Measurements from ENCODE around the gene FLT3.

FLT3 gene

DNA sequence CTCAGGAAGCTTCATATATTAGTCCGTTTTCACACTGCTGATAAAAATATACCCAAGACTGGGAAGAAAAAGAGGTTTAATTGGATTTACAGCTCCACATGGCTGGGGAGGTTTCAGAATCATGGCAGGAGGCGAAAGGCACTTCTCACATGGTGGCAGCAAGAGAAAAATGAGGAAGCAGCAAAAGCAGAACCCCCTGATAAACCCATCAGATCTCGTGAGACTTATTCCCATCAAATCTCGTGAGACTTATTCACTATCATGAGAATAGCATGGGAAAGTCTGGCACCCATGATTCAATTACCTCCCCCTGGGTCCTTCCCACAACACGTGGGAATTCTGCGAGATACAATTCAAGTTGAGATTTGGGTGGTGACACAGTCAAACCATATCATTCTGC lies 23.1 kb downstream of the FLT3 start:
- TF ChIP-seq EZH2phosphoT487 (IDR thresholded peaks at IDR 0.05; ENCODE audit: low read length) (no peak), EZH2 (optimal IDR thresholded peaks at IDR 0.05; ENCODE audit: low read depth, low read length) (no peak)
- TF ChIP-seq, protein P1, sequence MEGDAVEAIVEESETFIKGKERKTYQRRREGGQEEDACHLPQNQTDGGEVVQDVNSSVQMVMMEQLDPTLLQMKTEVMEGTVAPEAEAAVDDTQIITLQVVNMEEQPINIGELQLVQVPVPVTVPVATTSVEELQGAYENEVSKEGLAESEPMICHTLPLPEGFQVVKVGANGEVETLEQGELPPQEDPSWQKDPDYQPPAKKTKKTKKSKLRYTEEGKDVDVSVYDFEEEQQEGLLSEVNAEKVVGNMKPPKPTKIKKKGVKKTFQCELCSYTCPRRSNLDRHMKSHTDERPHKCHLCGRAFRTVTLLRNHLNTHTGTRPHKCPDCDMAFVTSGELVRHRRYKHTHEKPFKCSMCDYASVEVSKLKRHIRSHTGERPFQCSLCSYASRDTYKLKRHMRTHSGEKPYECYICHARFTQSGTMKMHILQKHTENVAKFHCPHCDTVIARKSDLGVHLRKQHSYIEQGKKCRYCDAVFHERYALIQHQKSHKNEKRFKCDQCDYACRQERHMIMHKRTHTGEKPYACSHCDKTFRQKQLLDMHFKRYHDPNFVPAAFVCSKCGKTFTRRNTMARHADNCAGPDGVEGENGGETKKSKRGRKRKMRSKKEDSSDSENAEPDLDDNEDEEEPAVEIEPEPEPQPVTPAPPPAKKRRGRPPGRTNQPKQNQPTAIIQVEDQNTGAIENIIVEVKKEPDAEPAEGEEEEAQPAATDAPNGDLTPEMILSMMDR (IDR thresholded peaks at IDR 0.05; ENCODE audit: low read length) = no peak
- no peaks in the 10 kb centered on the region for H3K79me2 ChIP-seq (ENCODE audit: low read length)
- H3K4me1 ChIP-seq (ENCODE audit: low read length) = no peaks in the 10 kb centered on the region
- H3K27me3 ChIP-seq (replicated peaks; ENCODE audit: insufficient read depth, low read length) = no peaks in the 10 kb centered on the region
- no peak overlapping the region for H2AFZ ChIP-seq (ENCODE audit: low read length)
- no peak overlapping the region for H3K4me2 ChIP-seq (ENCODE audit: low read depth, low read length)
- no peak overlapping the region for H3K4me3 ChIP-seq (ENCODE audit: low read length)
- no peaks in the 10 kb centered on the region for H4K20me1 ChIP-seq (ENCODE audit: insufficient read depth, low read length)
- no peaks in the 10 kb centered on the region for H3F3A ChIP-seq (ENCODE audit: insufficient read depth, low read length)
- no peak for DNase-seq
- H3K36me3 ChIP-seq (replicated peaks; ENCODE audit: insufficient read depth, low read length) = no peaks in the 10 kb centered on the region
- H3K9ac ChIP-seq (ENCODE audit: low read length) = no peak overlapping the region
- H3K9me2 ChIP-seq (replicated peaks; ENCODE audit: insufficient read depth, low read length) = no peaks in the 10 kb centered on the region
- H3K27ac ChIP-seq (ENCODE audit: low read length) = no peak overlapping the region
- H3K9me3 ChIP-seq (replicated peaks; ENCODE audit: insufficient read depth, low read length) = no peaks in the 10 kb centered on the region

DNA sequence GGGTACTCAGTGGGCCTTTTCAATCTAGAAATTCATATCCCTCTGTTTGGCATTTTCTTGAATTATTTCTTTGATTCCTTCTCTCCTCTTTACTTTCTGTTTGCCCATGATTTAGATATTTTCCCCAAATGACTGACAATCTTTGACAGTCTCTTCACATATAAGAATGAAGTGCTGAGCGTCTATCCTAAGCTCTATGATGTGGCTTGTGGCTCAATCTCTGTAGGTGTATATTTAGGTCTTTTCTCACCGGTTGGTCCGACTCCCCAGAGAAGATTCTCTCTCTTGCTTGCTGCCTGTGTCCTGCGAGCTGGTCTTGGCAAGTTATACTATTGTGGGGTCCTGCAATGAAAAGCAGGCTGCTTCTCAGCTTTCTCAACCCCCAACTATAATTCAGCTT lies 29.0 kb downstream of the FLT3 start:
- no peak for TF ChIP-seq EZH2phosphoT487 (IDR thresholded peaks at IDR 0.05; ENCODE audit: low read length)
- TF ChIP-seq, protein P1 (IDR thresholded peaks at IDR 0.05; ENCODE audit: low read length) = no peak
- TF ChIP-seq EZH2 (optimal IDR thresholded peaks at IDR 0.05; ENCODE audit: low read depth, low read length) = no peak
- H4K20me1 ChIP-seq (ENCODE audit: insufficient read depth, low read length) = no peaks in the 10 kb centered on the region
- H3K4me2 ChIP-seq (ENCODE audit: low read depth, low read length) = no peak overlapping the region
- DNase-seq = no peak
- H3K4me3 ChIP-seq (ENCODE audit: low read length) = no peak overlapping the region
- H3K9me2 ChIP-seq (replicated peaks; ENCODE audit: insufficient read depth, low read length) = no peaks in the 10 kb centered on the region
- no peaks in the 10 kb centered on the region for H3K9me3 ChIP-seq (replicated peaks; ENCODE audit: insufficient read depth, low read length)
- no peak overlapping the region for H2AFZ ChIP-seq (ENCODE audit: low read length)
- no peaks in the 10 kb centered on the region for H3F3A ChIP-seq (ENCODE audit: insufficient read depth, low read length)
- no peaks in the 10 kb centered on the region for H3K4me1 ChIP-seq (ENCODE audit: low read length)
- H3K27ac ChIP-seq (ENCODE audit: low read length) = no peak overlapping the region
- H3K9ac ChIP-seq (ENCODE audit: low read length) = no peak overlapping the region
- H3K36me3 ChIP-seq (replicated peaks; ENCODE audit: insufficient read depth, low read length) = no peaks in the 10 kb centered on the region
- H3K79me2 ChIP-seq (ENCODE audit: low read length) = no peaks in the 10 kb centered on the region
- H3K27me3 ChIP-seq (replicated peaks; ENCODE audit: insufficient read depth, low read length) = no peaks in the 10 kb centered on the region

DNA sequence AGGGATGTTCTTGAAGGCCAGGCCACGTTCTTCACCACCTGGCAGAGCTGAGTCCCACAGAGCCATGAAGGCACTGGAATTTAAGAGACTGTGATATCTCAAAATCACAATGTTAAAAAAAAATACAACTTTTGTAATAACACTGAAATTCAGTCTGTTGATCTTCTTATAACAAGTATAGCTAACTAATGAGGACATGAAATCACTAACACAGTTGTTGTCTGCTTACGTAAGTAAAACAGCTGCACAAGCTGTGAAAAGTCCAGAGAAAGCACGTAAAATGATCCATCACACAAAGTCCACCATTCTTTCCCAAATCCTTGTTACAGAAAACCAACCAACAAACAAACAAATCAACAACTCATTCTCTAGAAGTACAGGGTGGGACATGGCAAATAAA lies 32.9 kb downstream of the FLT3 start:
- no peaks in the 10 kb centered on the region for H4K20me1 ChIP-seq (ENCODE audit: insufficient read depth, low read length)
- no peaks in the 10 kb centered on the region for H3K79me2 ChIP-seq (ENCODE audit: low read length)
- no peak for TF ChIP-seq EZH2 (optimal IDR thresholded peaks at IDR 0.05; ENCODE audit: low read depth, low read length)
- no peak for TF ChIP-seq EZH2phosphoT487 (IDR thresholded peaks at IDR 0.05; ENCODE audit: low read length)
- TF ChIP-seq, protein P1 (IDR thresholded peaks at IDR 0.05; ENCODE audit: low read length) = no peak
- H3K4me3 ChIP-seq (ENCODE audit: low read length) = no peak overlapping the region
- H3K27ac ChIP-seq (ENCODE audit: low read length) = no peak overlapping the region
- H3F3A ChIP-seq (ENCODE audit: insufficient read depth, low read length) = no peaks in the 10 kb centered on the region
- DNase-seq = no peak
- H3K36me3 ChIP-seq (replicated peaks; ENCODE audit: insufficient read depth, low read length) = no peaks in the 10 kb centered on the region
- H3K4me1 ChIP-seq (ENCODE audit: low read length) = no peaks in the 10 kb centered on the region
- no peaks in the 10 kb centered on the region for H3K9me2 ChIP-seq (replicated peaks; ENCODE audit: insufficient read depth, low read length)
- H2AFZ ChIP-seq (ENCODE audit: low read length) = no peak overlapping the region
- H3K4me2 ChIP-seq (ENCODE audit: low read depth, low read length) = no peak overlapping the region
- H3K27me3 ChIP-seq (replicated peaks; ENCODE audit: insufficient read depth, low read length) = no peaks in the 10 kb centered on the region
- H3K9me3 ChIP-seq (replicated peaks; ENCODE audit: insufficient read depth, low read length) = no peaks in the 10 kb centered on the region
- H3K9ac ChIP-seq (ENCODE audit: low read length) = no peak overlapping the region
